Progenitor cell of endocrine pancreas (in vitro differentiated cells): Measurements from ENCODE around the gene GPR15LG. TPM values are rescaled to one million over a fixed set of nuclear protein-coding genes. Genes with fewer than 3 reads are reported as not detected.
"Not testable (repeated sequence)": the region's sequence is repeated elsewhere in the genome, so short reads cannot be mapped to it uniquely, and the experiment has no call there.

Experiments
- DNase-seq: peaks from one replicate; pipeline ENCODE4 v3.0.0; 2021; ENCODE audit warnings: low spot score; ENCODE audit not compliant: unreplicated experiment
- H3K27ac Mint-ChIP-seq: 2 replicates; pipeline ENCODE4 v1.8.0; 2021; ENCODE audit warnings: mild to moderate bottlenecking, moderate library complexity, mixed read lengths
- H3K27me3 Mint-ChIP-seq: 2 replicates; pipeline ENCODE4 v1.8.0; 2021; ENCODE audit warnings: mixed read lengths
- H3K36me3 Mint-ChIP-seq: 2 replicates; pipeline ENCODE4 v1.8.0; 2022; ENCODE audit warnings: mixed read lengths; ENCODE audit not compliant: insufficient read depth
- H3K4me1 Mint-ChIP-seq: 2 replicates; pipeline ENCODE4 v1.8.0; 2021; ENCODE audit warnings: low read depth, mixed read lengths
- H3K4me3 Mint-ChIP-seq: 2 replicates; pipeline ENCODE4 v1.8.0; 2021; ENCODE audit warnings: low read depth, mild to moderate bottlenecking, moderate library complexity, mixed read lengths
- H3K9me3 Mint-ChIP-seq: 2 replicates; pipeline ENCODE4 v1.8.0; 2021; ENCODE audit warnings: low read depth, mixed read lengths
- CTCF ChIP-seq: fragments of 200-600 bp; sonication (generic); IDR thresholded peaks from one replicate; pipeline ENCODE4 v1.5.0; 2021; ENCODE audit warnings: antibody characterized with exemption, mild to moderate bottlenecking; ENCODE audit not compliant: unreplicated experiment
- total RNA-seq: library from RNA; stranded (reverse); gene quantifications from 2 replicates; pipeline ENCODE4 v1.2.1, GENCODE V29; 2021

GPR15LG gene
- total RNA-seq, 1 donor from 2014 or later = not detected

GRCh38 chr10:84164442-84164841 is 9.2 kb upstream of the GPR15LG start:
- no peak for TF ChIP-seq CTCF
- H3K4me3 Mint-ChIP-seq = no peak overlapping the region
- H3K27ac Mint-ChIP-seq = no peak overlapping the region
- no peak for DNase-seq
- H3K27me3 Mint-ChIP-seq = peaks cover 28% of the 10 kb centered on the region
- H3K4me1 Mint-ChIP-seq = peaks cover 4% of the 10 kb centered on the region
- H3K36me3 Mint-ChIP-seq = no peaks in the 10 kb centered on the region
- H3K9me3 Mint-ChIP-seq = no peaks in the 10 kb centered on the region

- no peaks in the 10 kb centered on the region for H3K36me3 Mint-ChIP-seq
- no peaks in the 10 kb centered on the region for H3K4me1 Mint-ChIP-seq
- H3K9me3 Mint-ChIP-seq = no peaks in the 10 kb centered on the region
- no peak overlapping the region for H3K27ac Mint-ChIP-seq
- H3K27me3 Mint-ChIP-seq = peaks cover 24% of the 10 kb centered on the region
- no peak for TF ChIP-seq CTCF
- no peak for DNase-seq
- no peak overlapping the region for H3K4me3 Mint-ChIP-seq
These were observed 6.8 kb upstream of the GPR15LG start for GRCh38 chr10:84166620-84167288.

GRCh38 chr10:84167289-84167653 is 6.3 kb upstream of the GPR15LG start:
- H3K36me3 Mint-ChIP-seq, H3K9me3 Mint-ChIP-seq, H3K27ac Mint-ChIP-seq, DNase-seq, H3K4me1 Mint-ChIP-seq, H3K4me3 Mint-ChIP-seq: not testable (repeated sequence)
- H3K27me3 Mint-ChIP-seq = peaks cover 24% of the 10 kb centered on the region

- not testable (repeated sequence) for H3K4me3 Mint-ChIP-seq, DNase-seq, H3K27ac Mint-ChIP-seq, H3K9me3 Mint-ChIP-seq, H3K4me1 Mint-ChIP-seq, H3K36me3 Mint-ChIP-seq
- H3K27me3 Mint-ChIP-seq = peaks cover 20% of the 10 kb centered on the region
These were observed 5.2 kb upstream of the GPR15LG start for GRCh38 chr10:84168382-84168781.

- not testable (repeated sequence) for DNase-seq, H3K4me3 Mint-ChIP-seq, H3K27ac Mint-ChIP-seq, H3K4me1 Mint-ChIP-seq, H3K27me3 Mint-ChIP-seq, H3K9me3 Mint-ChIP-seq, H3K36me3 Mint-ChIP-seq
These were observed 2.4 kb upstream of the GPR15LG start for GRCh38 chr10:84171237-84171636.

- not testable (repeated sequence) for DNase-seq, H3K9me3 Mint-ChIP-seq, H3K36me3 Mint-ChIP-seq, H3K4me3 Mint-ChIP-seq, H3K27ac Mint-ChIP-seq, H3K4me1 Mint-ChIP-seq, H3K27me3 Mint-ChIP-seq
These were observed 1.7 kb upstream of the GPR15LG start for GRCh38 chr10:84171700-84172466.

GRCh38 chr10:84172467-84173356 is 889 bp upstream of the GPR15LG start:
- Mint-ChIP-seq H3K36me3 (no peaks in the 10 kb centered on the region), H3K4me1 (peaks cover 6% of the 10 kb centered on the region), H3K27me3 (no peaks in the 10 kb centered on the region), H3K4me3 (no peak overlapping the region), H3K9me3 (no peaks in the 10 kb centered on the region), H3K27ac (no peak overlapping the region)
- DNase-seq = no peak
- no peak for TF ChIP-seq CTCF
